ENCODE results near the gene SCAPER.

Gene SCAPER

GRCh38 chr15:76799760-76800159 lies 105.4 kb downstream of the SCAPER start:
- no peak overlapping the region for H3K9ac ChIP-seq (ENCODE audit: low read length)
- H3K4me3 ChIP-seq (ENCODE audit: low read length) = no peak overlapping the region
- no peaks in the 10 kb centered on the region for H3K36me3 ChIP-seq (ENCODE audit: control insufficient read depth, insufficient read depth, low read length)
- H3K4me1 ChIP-seq (ENCODE audit: control insufficient read depth, insufficient read depth, low read length) = no peaks in the 10 kb centered on the region
- no peaks in the 10 kb centered on the region for H3K9me3 ChIP-seq (ENCODE audit: control insufficient read depth, low read length)
- no peaks in the 10 kb centered on the region for H3K27me3 ChIP-seq (ENCODE audit: control insufficient read depth, insufficient read depth, low read length)

GRCh38 chr15:76795217-76795616 lies 109.9 kb downstream of the SCAPER start:
- H3K9me3 ChIP-seq (ENCODE audit: control insufficient read depth, low read length) = no peaks in the 10 kb centered on the region
- no peaks in the 10 kb centered on the region for H3K4me1 ChIP-seq (ENCODE audit: control insufficient read depth, insufficient read depth, low read length)
- no peaks in the 10 kb centered on the region for H3K27me3 ChIP-seq (ENCODE audit: control insufficient read depth, insufficient read depth, low read length)
- H3K9ac ChIP-seq (ENCODE audit: low read length) = no peak overlapping the region
- no peak overlapping the region for H3K4me3 ChIP-seq (ENCODE audit: low read length)
- no peaks in the 10 kb centered on the region for H3K36me3 ChIP-seq (ENCODE audit: control insufficient read depth, insufficient read depth, low read length)

- Histone ChIP-seq H3K9me3 (ENCODE audit: control insufficient read depth, low read length) (no peaks in the 10 kb centered on the region), H3K36me3 (ENCODE audit: control insufficient read depth, insufficient read depth, low read length) (no peaks in the 10 kb centered on the region)
These were observed 112.0 kb downstream of the SCAPER start for GRCh38 chr15:76793162-76793561.

GRCh38 chr15:76791511-76791910 lies 113.6 kb downstream of the SCAPER start:
- Histone ChIP-seq H3K4me1 (ENCODE audit: control insufficient read depth, insufficient read depth, low read length) (no peaks in the 10 kb centered on the region), H3K4me3 (ENCODE audit: low read length) (no peak overlapping the region), H3K9me3 (ENCODE audit: control insufficient read depth, low read length) (no peaks in the 10 kb centered on the region), H3K27me3 (ENCODE audit: control insufficient read depth, insufficient read depth, low read length) (no peaks in the 10 kb centered on the region), H3K36me3 (ENCODE audit: control insufficient read depth, insufficient read depth, low read length) (no peaks in the 10 kb centered on the region), H3K9ac (ENCODE audit: low read length) (no peak overlapping the region)

More at GRCh38 chr15:76793162-76793561, 112.0 kb downstream of the SCAPER start:
- H3K27me3 ChIP-seq (ENCODE audit: control insufficient read depth, insufficient read depth, low read length) = no peaks in the 10 kb centered on the region
- no peak overlapping the region for H3K4me3 ChIP-seq (ENCODE audit: low read length)
- no peaks in the 10 kb centered on the region for H3K4me1 ChIP-seq (ENCODE audit: control insufficient read depth, insufficient read depth, low read length)
- no peak overlapping the region for H3K9ac ChIP-seq (ENCODE audit: low read length)

GRCh38 chr15:76787273-76787672 lies 117.9 kb downstream of the SCAPER start:
- no peaks in the 10 kb centered on the region for H3K4me1 ChIP-seq (ENCODE audit: control insufficient read depth, insufficient read depth, low read length)
- no peak overlapping the region for H3K4me3 ChIP-seq (ENCODE audit: low read length)
- H3K9ac ChIP-seq (ENCODE audit: low read length) = no peak overlapping the region
- no peaks in the 10 kb centered on the region for H3K9me3 ChIP-seq (ENCODE audit: control insufficient read depth, low read length)
- H3K27me3 ChIP-seq (ENCODE audit: control insufficient read depth, insufficient read depth, low read length) = no peaks in the 10 kb centered on the region
- H3K36me3 ChIP-seq (ENCODE audit: control insufficient read depth, insufficient read depth, low read length) = no peaks in the 10 kb centered on the region

GRCh38 chr15:76776969-76777368 lies 128.2 kb downstream of the SCAPER start:
- Histone ChIP-seq H3K36me3 (ENCODE audit: control insufficient read depth, insufficient read depth, low read length) (no peaks in the 10 kb centered on the region), H3K4me3 (ENCODE audit: low read length) (no peak overlapping the region), H3K9me3 (ENCODE audit: control insufficient read depth, low read length) (no peaks in the 10 kb centered on the region), H3K27me3 (ENCODE audit: control insufficient read depth, insufficient read depth, low read length) (no peaks in the 10 kb centered on the region), H3K4me1 (ENCODE audit: control insufficient read depth, insufficient read depth, low read length) (no peaks in the 10 kb centered on the region), H3K9ac (ENCODE audit: low read length) (no peak overlapping the region)

- Histone ChIP-seq H3K27me3 (ENCODE audit: control insufficient read depth, insufficient read depth, low read length) (no peaks in the 10 kb centered on the region), H3K4me1 (ENCODE audit: control insufficient read depth, insufficient read depth, low read length) (no peaks in the 10 kb centered on the region), H3K4me3 (ENCODE audit: low read length) (no peak overlapping the region), H3K9me3 (ENCODE audit: control insufficient read depth, low read length) (no peaks in the 10 kb centered on the region), H3K9ac (ENCODE audit: low read length) (no peak overlapping the region), H3K36me3 (ENCODE audit: control insufficient read depth, insufficient read depth, low read length) (no peaks in the 10 kb centered on the region)
These were observed 128.7 kb downstream of the SCAPER start for GRCh38 chr15:76776480-76776879.

- Histone ChIP-seq H3K27me3 (ENCODE audit: control insufficient read depth, insufficient read depth, low read length) (no peaks in the 10 kb centered on the region), H3K9me3 (ENCODE audit: control insufficient read depth, low read length) (no peaks in the 10 kb centered on the region), H3K9ac (ENCODE audit: low read length) (no peak overlapping the region), H3K4me3 (ENCODE audit: low read length) (no peak overlapping the region), H3K36me3 (ENCODE audit: control insufficient read depth, insufficient read depth, low read length) (no peaks in the 10 kb centered on the region), H3K4me1 (ENCODE audit: control insufficient read depth, insufficient read depth, low read length) (no peaks in the 10 kb centered on the region)
These were observed 131.9 kb downstream of the SCAPER start for GRCh38 chr15:76773234-76773633.

- Histone ChIP-seq H3K27me3 (ENCODE audit: control insufficient read depth, insufficient read depth, low read length) (no peaks in the 10 kb centered on the region), H3K9ac (ENCODE audit: low read length) (no peak overlapping the region), H3K4me1 (ENCODE audit: control insufficient read depth, insufficient read depth, low read length) (no peaks in the 10 kb centered on the region), H3K36me3 (ENCODE audit: control insufficient read depth, insufficient read depth, low read length) (no peaks in the 10 kb centered on the region), H3K4me3 (ENCODE audit: low read length) (no peak overlapping the region), H3K9me3 (ENCODE audit: control insufficient read depth, low read length) (no peaks in the 10 kb centered on the region)
These were observed 132.4 kb downstream of the SCAPER start for GRCh38 chr15:76772776-76773175.

GRCh38 chr15:76764004-76764403 lies 141.1 kb downstream of the SCAPER start:
- Histone ChIP-seq H3K9me3 (ENCODE audit: control insufficient read depth, low read length) (no peaks in the 10 kb centered on the region), H3K4me3 (ENCODE audit: low read length) (no peak overlapping the region), H3K36me3 (ENCODE audit: control insufficient read depth, insufficient read depth, low read length) (peaks cover 5% of the 10 kb centered on the region), H3K27me3 (ENCODE audit: control insufficient read depth, insufficient read depth, low read length) (no peaks in the 10 kb centered on the region), H3K9ac (ENCODE audit: low read length) (no peak overlapping the region), H3K4me1 (ENCODE audit: control insufficient read depth, insufficient read depth, low read length) (no peaks in the 10 kb centered on the region)

- H3K27me3 ChIP-seq (ENCODE audit: control insufficient read depth, insufficient read depth, low read length) = no peaks in the 10 kb centered on the region
- no peaks in the 10 kb centered on the region for H3K4me1 ChIP-seq (ENCODE audit: control insufficient read depth, insufficient read depth, low read length)
- no peak overlapping the region for H3K9ac ChIP-seq (ENCODE audit: low read length)
- peaks cover 5% of the 10 kb centered on the region for H3K36me3 ChIP-seq (ENCODE audit: control insufficient read depth, insufficient read depth, low read length)
- no peak overlapping the region for H3K4me3 ChIP-seq (ENCODE audit: low read length)
- no peaks in the 10 kb centered on the region for H3K9me3 ChIP-seq (ENCODE audit: control insufficient read depth, low read length)
These were observed 141.6 kb downstream of the SCAPER start for GRCh38 chr15:76763554-76763953.

- H3K4me1 ChIP-seq (ENCODE audit: control insufficient read depth, insufficient read depth, low read length) = no peaks in the 10 kb centered on the region
- no peak overlapping the region for H3K4me3 ChIP-seq (ENCODE audit: low read length)
- H3K9me3 ChIP-seq (ENCODE audit: control insufficient read depth, low read length) = no peaks in the 10 kb centered on the region
- no peaks in the 10 kb centered on the region for H3K27me3 ChIP-seq (ENCODE audit: control insufficient read depth, insufficient read depth, low read length)
- no peak overlapping the region for H3K9ac ChIP-seq (ENCODE audit: low read length)
- no peaks in the 10 kb centered on the region for H3K36me3 ChIP-seq (ENCODE audit: control insufficient read depth, insufficient read depth, low read length)
These were observed 148.8 kb downstream of the SCAPER start for GRCh38 chr15:76756381-76756780.

GRCh38 chr15:76753771-76754170 lies 151.4 kb downstream of the SCAPER start:
- H3K9me3 ChIP-seq (ENCODE audit: control insufficient read depth, low read length) = no peaks in the 10 kb centered on the region
- no peak overlapping the region for H3K4me3 ChIP-seq (ENCODE audit: low read length)
- no peak overlapping the region for H3K9ac ChIP-seq (ENCODE audit: low read length)
- H3K4me1 ChIP-seq (ENCODE audit: control insufficient read depth, insufficient read depth, low read length) = no peaks in the 10 kb centered on the region
- no peaks in the 10 kb centered on the region for H3K36me3 ChIP-seq (ENCODE audit: control insufficient read depth, insufficient read depth, low read length)
- H3K27me3 ChIP-seq (ENCODE audit: control insufficient read depth, insufficient read depth, low read length) = no peaks in the 10 kb centered on the region

Data from mucosa of stomach (tissue), 1 donor.